ENCODE measurements around the gene PIPOX. TPM values are rescaled to one million over a fixed set of nuclear protein-coding genes. Genes with fewer than 3 reads are reported as not detected.

PIPOX gene
- total and polyA plus RNA-seq, 2 of the 13 experiments (the other 11 are each of a cell fraction or from before 2014, with no cell fraction given) = 87.3 to 154 TPM

DNA sequence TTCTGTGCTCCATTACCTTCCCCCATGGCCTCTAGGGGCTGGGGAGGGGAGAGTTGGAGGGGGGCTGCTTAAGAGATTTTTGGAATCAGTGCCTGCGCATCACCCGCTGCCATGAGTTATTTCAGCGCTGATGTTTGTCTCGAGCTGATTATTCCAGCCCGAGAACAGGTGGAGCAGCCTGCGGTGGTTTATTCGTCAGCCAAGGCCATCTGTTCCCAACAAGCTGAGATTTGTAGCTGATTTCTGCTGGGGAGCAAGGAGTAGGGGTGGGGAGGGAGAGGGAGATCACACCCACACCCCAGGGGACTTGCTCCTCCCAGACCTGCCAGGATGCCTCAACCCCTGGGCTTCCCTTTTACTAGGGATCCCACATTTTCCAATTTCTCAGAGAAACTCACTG, 23.1 kb downstream of the PIPOX start:
- POLR2A ChIA-PET = interaction anchor here (1.5 kb wide), 1 partner anchor 101 kb away, joined by 4 read pairs; no protein-coding TSS in a partner anchor
- Histone ChIP-seq H3K9me3 (ENCODE audit: low read length) (no peaks in the 10 kb centered on the region), H4K20me1 (ENCODE audit: insufficient read depth, low read length) (no peaks in the 10 kb centered on the region), H3K4me1 (ENCODE audit: insufficient read depth, low read length) (no peaks in the 10 kb centered on the region), H3K4me3 (replicated peaks in 1 of 3; ENCODE audit: insufficient read depth in 1 of 3, low read depth in 2 of 3, low read length in 3 of 3) (no peak overlapping the region), H3K27me3 (ENCODE audit: control insufficient read depth in 1 of 2, insufficient read depth in 2 of 2, low read length in 2 of 2) (no peaks in the 10 kb centered on the region), H3K27ac (ENCODE audit: extremely low read length, insufficient read depth, low read length) (no peak overlapping the region), H2AFZ (ENCODE audit: low read length) (no peak overlapping the region), H3K36me3 (replicated peaks in 1 of 2; ENCODE audit: control insufficient read depth in 1 of 2, insufficient read depth in 2 of 2, low read length in 2 of 2) (no peaks in the 10 kb centered on the region), H3K9ac (ENCODE audit: insufficient read depth, low read depth, low read length) (no peak overlapping the region), H3K79me2 (ENCODE audit: insufficient read depth, low read length) (no peaks in the 10 kb centered on the region), H3K4me2 (ENCODE audit: low read depth, low read length) (no peak overlapping the region)
- intact Hi-C loops (cut with micrococcal nuclease; ENCODE audit: unreplicated experiment) (no loop called here), in situ Hi-C loops (cut with HindIII; ENCODE audit: extremely low pct_ligation_motif_present, low pct_unique_long_range_greater_than_20kb) (no loop called here)
- CTCF ChIA-PET (ENCODE audit: low intra/inter-chr PET ratio, low total read pairs) = no interaction called here
- no peak for ATAC-seq
- no peak for DNase-seq (ENCODE audit: low spot score)
- BruUV-seq (replicated peaks) = no TSS peak
- FAIRE-seq = no peak
- TF ChIP-seq ZNF513 (CRISPR knock-in tag; conservative IDR thresholded peaks at IDR 0.05) = no peak
- TF ChIP-seq, protein P1, sequence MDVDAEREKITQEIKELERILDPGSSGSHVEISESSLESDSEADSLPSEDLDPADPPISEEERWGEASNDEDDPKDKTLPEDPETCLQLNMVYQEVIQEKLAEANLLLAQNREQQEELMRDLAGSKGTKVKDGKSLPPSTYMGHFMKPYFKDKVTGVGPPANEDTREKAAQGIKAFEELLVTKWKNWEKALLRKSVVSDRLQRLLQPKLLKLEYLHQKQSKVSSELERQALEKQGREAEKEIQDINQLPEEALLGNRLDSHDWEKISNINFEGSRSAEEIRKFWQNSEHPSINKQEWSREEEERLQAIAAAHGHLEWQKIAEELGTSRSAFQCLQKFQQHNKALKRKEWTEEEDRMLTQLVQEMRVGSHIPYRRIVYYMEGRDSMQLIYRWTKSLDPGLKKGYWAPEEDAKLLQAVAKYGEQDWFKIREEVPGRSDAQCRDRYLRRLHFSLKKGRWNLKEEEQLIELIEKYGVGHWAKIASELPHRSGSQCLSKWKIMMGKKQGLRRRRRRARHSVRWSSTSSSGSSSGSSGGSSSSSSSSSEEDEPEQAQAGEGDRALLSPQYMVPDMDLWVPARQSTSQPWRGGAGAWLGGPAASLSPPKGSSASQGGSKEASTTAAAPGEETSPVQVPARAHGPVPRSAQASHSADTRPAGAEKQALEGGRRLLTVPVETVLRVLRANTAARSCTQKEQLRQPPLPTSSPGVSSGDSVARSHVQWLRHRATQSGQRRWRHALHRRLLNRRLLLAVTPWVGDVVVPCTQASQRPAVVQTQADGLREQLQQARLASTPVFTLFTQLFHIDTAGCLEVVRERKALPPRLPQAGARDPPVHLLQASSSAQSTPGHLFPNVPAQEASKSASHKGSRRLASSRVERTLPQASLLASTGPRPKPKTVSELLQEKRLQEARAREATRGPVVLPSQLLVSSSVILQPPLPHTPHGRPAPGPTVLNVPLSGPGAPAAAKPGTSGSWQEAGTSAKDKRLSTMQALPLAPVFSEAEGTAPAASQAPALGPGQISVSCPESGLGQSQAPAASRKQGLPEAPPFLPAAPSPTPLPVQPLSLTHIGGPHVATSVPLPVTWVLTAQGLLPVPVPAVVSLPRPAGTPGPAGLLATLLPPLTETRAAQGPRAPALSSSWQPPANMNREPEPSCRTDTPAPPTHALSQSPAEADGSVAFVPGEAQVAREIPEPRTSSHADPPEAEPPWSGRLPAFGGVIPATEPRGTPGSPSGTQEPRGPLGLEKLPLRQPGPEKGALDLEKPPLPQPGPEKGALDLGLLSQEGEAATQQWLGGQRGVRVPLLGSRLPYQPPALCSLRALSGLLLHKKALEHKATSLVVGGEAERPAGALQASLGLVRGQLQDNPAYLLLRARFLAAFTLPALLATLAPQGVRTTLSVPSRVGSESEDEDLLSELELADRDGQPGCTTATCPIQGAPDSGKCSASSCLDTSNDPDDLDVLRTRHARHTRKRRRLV (CRISPR knock-in tag; IDR thresholded peaks at IDR 0.05) = no peak
- TF ChIP-seq SRSF9 (IDR thresholded peaks at IDR 0.05; ENCODE audit: borderline replicate concordance, insufficient read depth, low read depth, low read length, poor library complexity, severe bottlenecking) = no peak
- no peak for TF ChIP-seq KDM6A (CRISPR knock-in tag; IDR thresholded peaks at IDR 0.05; ENCODE audit: low read depth)
- no peak for TF ChIP-seq KLF12 (CRISPR knock-in tag; IDR thresholded peaks at IDR 0.05; ENCODE audit: borderline replicate concordance)
- no peak for TF ChIP-seq RFX5 (IDR thresholded peaks at IDR 0.05; ENCODE audit: low read depth, low read length)
- TF ChIP-seq NFKBIZ (CRISPR knock-in tag; IDR thresholded peaks at IDR 0.05) = no peak
- no peak for TF ChIP-seq KDM3A (CRISPR knock-in tag; IDR thresholded peaks at IDR 0.05; ENCODE audit: low read depth)
- TF ChIP-seq ZNF569 (CRISPR knock-in tag; IDR thresholded peaks at IDR 0.05; ENCODE audit: borderline replicate concordance) = no peak
- 85% methylated on average over 7 of the region's 7 CpGs for WGBS (ENCODE audit: low lambda C conversion rate)
